Measurements from ENCODE around the gene TEDDM1. TPM values are rescaled to one million over a fixed set of nuclear protein-coding genes. Genes with fewer than 3 reads are reported as not detected.

TEDDM1 gene
- total and polyA plus RNA-seq, 2 donors (not counting 3 experiments of a cell fraction or from before 2014, with no cell fraction given) = not detected

- DNase-seq (ENCODE audit: low read depth, low spot score) = no peak
- Histone ChIP-seq H3K9me3 (replicated peaks; ENCODE audit: control insufficient read depth, insufficient read depth, low read length) (no peaks in the 10 kb centered on the region), H2AFZ (ENCODE audit: low read depth, low read length) (no peak overlapping the region), H3K79me2 (ENCODE audit: control insufficient read depth, insufficient read depth, low read length) (no peaks in the 10 kb centered on the region), H3K36me3 (ENCODE audit: control insufficient read depth in 2 of 2, extremely low read depth in 1 of 2, insufficient read depth in 2 of 2, low read length in 2 of 2) (no peaks in the 10 kb centered on the region), H3K4me3 (replicated peaks in 1 of 3; ENCODE audit: insufficient read depth in 1 of 3, low read depth in 1 of 3, low read length in 3 of 3) (no peak overlapping the region), H4K20me1 (replicated peaks; ENCODE audit: control insufficient read depth, extremely low read depth, insufficient read depth, low read length) (no peaks in the 10 kb centered on the region), H3K4me2 (ENCODE audit: insufficient read depth, low read length) (no peak overlapping the region), H3K9me1 (replicated peaks; ENCODE audit: control insufficient read depth, extremely low read depth, insufficient read depth, low read length) (no peaks in the 10 kb centered on the region), H3K27me3 (ENCODE audit: control insufficient read depth in 2 of 2, insufficient read depth in 2 of 2, low read length in 2 of 2) (no peaks in the 10 kb centered on the region), H3K4me1 (ENCODE audit: control insufficient read depth, extremely low read depth, insufficient read depth, low read length) (no peaks in the 10 kb centered on the region), H3K27ac (ENCODE audit: insufficient read depth, low read depth, low read length) (no peak overlapping the region), H3K9ac (replicated peaks; ENCODE audit: extremely low read depth, insufficient read depth, low read length) (no peak overlapping the region)
- dilution Hi-C loops (cut with MboI; ENCODE audit: extremely low pct_ligation_motif_present, low sequenced_read_pairs) = no loop called here
- ChIA-PET CTCF (no interaction called here), POLR2A (no interaction called here)
- TF ChIP-seq FOS (IDR thresholded peaks at IDR 0.05; ENCODE audit: borderline replicate concordance, insufficient read depth, low read length) = no peak
- TF ChIP-seq GATA2 (IDR thresholded peaks at IDR 0.05; ENCODE audit: insufficient read depth, insufficient read length, low read depth, low read length) = no peak
- no peak for TF ChIP-seq JUN (IDR thresholded peaks at IDR 0.05; ENCODE audit: borderline replicate concordance, insufficient read depth, insufficient read length, low read depth)
- no peak for TF ChIP-seq POLR2AphosphoS5 (IDR thresholded peaks at IDR 0.05; ENCODE audit: insufficient read depth, low read depth, low read length)
- TF ChIP-seq, protein P1, sequence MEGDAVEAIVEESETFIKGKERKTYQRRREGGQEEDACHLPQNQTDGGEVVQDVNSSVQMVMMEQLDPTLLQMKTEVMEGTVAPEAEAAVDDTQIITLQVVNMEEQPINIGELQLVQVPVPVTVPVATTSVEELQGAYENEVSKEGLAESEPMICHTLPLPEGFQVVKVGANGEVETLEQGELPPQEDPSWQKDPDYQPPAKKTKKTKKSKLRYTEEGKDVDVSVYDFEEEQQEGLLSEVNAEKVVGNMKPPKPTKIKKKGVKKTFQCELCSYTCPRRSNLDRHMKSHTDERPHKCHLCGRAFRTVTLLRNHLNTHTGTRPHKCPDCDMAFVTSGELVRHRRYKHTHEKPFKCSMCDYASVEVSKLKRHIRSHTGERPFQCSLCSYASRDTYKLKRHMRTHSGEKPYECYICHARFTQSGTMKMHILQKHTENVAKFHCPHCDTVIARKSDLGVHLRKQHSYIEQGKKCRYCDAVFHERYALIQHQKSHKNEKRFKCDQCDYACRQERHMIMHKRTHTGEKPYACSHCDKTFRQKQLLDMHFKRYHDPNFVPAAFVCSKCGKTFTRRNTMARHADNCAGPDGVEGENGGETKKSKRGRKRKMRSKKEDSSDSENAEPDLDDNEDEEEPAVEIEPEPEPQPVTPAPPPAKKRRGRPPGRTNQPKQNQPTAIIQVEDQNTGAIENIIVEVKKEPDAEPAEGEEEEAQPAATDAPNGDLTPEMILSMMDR (IDR thresholded peaks at IDR 0.05; ENCODE audit: extremely low read depth in 1 of 2, insufficient read depth in 1 of 2, low read depth in 1 of 2, low read length in 2 of 2) = no peak
- no peak for TF ChIP-seq EZH2 (IDR thresholded peaks at IDR 0.05; ENCODE audit: borderline replicate concordance, low read depth, low read length, severe bottlenecking)
- TF ChIP-seq POLR2A (IDR thresholded peaks at IDR 0.05; ENCODE audit: low read depth, low read length) = no peak
- no peak for TF ChIP-seq MAX (IDR thresholded peaks at IDR 0.05; ENCODE audit: insufficient read depth, insufficient read length)
- TF ChIP-seq MYC (IDR thresholded peaks at IDR 0.05; ENCODE audit: low read depth, low read length) = no peak
- FAIRE-seq = no peak
- intact Hi-C loops (cut with micrococcal nuclease) = no loop called here
- BruUV-seq (replicated peaks) = no TSS peak
Measured at GRCh38 chr1:182442333-182442732, 41.9 kb upstream of the TEDDM1 start.

Data from endothelial cell of umbilical vein (primary cell).